ENCODE data around the gene SLC40A1.

GRCh38 chr2:189609853-189610252 is 29.3 kb upstream of the SLC40A1 start:
- no peak for TF ChIP-seq CTCF (conservative IDR thresholded peaks at IDR 0.05 in 1 of 2, IDR thresholded peaks at IDR 0.05 in 1 of 2; ENCODE audit: low read depth in 1 of 2, low read length in 2 of 2)
- TF ChIP-seq EZH2 (IDR thresholded peaks at IDR 0.05; ENCODE audit: low read length, missing control alignments) = no peak
